Suprapubic skin (tissue), 4 donors: ENCODE results near the gene PRAME. TPM values are rescaled to one million over a fixed set of nuclear protein-coding genes. Genes with fewer than 3 reads are reported as not detected.
"Not testable (repeated sequence)": the region's sequence is repeated elsewhere in the genome, so short reads cannot be mapped to it uniquely, and the experiment has no call there.

Source experiments
- DNase-seq, 2 donors: peaks; one replicate each; pipeline ENCODE4 v3.0.0-alpha.2; 2019; ENCODE audit warnings: low spot score in 2 of 2
- H3K27ac ChIP-seq: fragments of 200-600 bp; sonication (generic); one replicate; pipeline ENCODE4 v1.5.1; 2019
- H3K27me3 ChIP-seq: fragments of 200-600 bp; sonication (generic); one replicate; pipeline ENCODE4 v1.5.1; 2019
- H3K36me3 ChIP-seq: fragments of 200-600 bp; sonication (generic); one replicate; pipeline ENCODE4 v1.5.1; 2019
- H3K4me1 ChIP-seq: fragments of 200-600 bp; sonication (generic); one replicate; pipeline ENCODE4 v1.5.1; 2019
- H3K4me3 ChIP-seq: fragments of 200-600 bp; sonication (generic); one replicate; pipeline ENCODE4 v1.5.1; 2019; ENCODE audit warnings: mild to moderate bottlenecking
- H3K9me3 ChIP-seq: fragments of 200-600 bp; sonication (generic); one replicate; pipeline ENCODE4 v1.5.1; 2019
- CTCF ChIP-seq, 2 donors: fragments of 200-600 bp in 1 of 2; fragments of 450-650 bp in 1 of 2; sonication (generic) in 1 of 2; IDR thresholded peaks; one replicate each; pipeline ENCODE4 v1.5.1; 2016 to 2019; ENCODE audit warnings: antibody characterized with exemption in 2 of 2, mild to moderate bottlenecking in 1 of 2, moderate library complexity in 1 of 2
- EP300 ChIP-seq: sonication (generic); formaldehyde crosslinking; IDR thresholded peaks from one replicate; pipeline ENCODE4 v1.6.1; 2017; ENCODE audit warnings: antibody characterized with exemption
- POLR2A ChIP-seq, 2 donors: fragments of 450-650 bp; IDR thresholded peaks; one replicate each; pipeline ENCODE4 v1.6.1; 2017; ENCODE audit warnings: antibody characterized with exemption in 2 of 2, mild to moderate bottlenecking in 2 of 2, moderate library complexity in 2 of 2
- POLR2AphosphoS5 ChIP-seq, 3 donors: sonication (generic); formaldehyde crosslinking; IDR thresholded peaks; one replicate each; pipeline ENCODE4 v1.6.1; 2017; ENCODE audit warnings: antibody characterized with exemption in 3 of 3
- WGBS: methylation state at CpG from one replicate; pipeline ENCODE4 v1.1.5; 2018; 5-methylcytosine and 5-hydroxymethylcytosine counted together
- total RNA-seq, 4 donors: library from RNA; depleted of rRNA; stranded (reverse); fragments of >200 nt; gene quantifications; one replicate each; pipeline ENCODE4 v1.1.0, GENCODE V29; 2016

Gene PRAME
- total RNA-seq, 4 donors from 2014 or later = not detected

GRCh38 chr22:22584722-22585121, 25.7 kb upstream of the PRAME start:
- no peak for DNase-seq
- Histone ChIP-seq H3K27ac (no peak overlapping the region), H3K9me3 (no peaks in the 10 kb centered on the region), H3K4me1 (no peaks in the 10 kb centered on the region), H3K27me3 (peaks cover 46% of the 10 kb centered on the region), H3K36me3 (no peaks in the 10 kb centered on the region), H3K4me3 (no peak overlapping the region)
- TF ChIP-seq EP300 = no peak
- no peak for TF ChIP-seq CTCF (IDR thresholded peaks at IDR 0.05)
- TF ChIP-seq POLR2AphosphoS5 (IDR thresholded peaks at IDR 0.05) = no peak
- no peak for TF ChIP-seq POLR2A (IDR thresholded peaks at IDR 0.05)
- 66% methylated on average over 3 of the region's 3 CpGs for WGBS

DNA sequence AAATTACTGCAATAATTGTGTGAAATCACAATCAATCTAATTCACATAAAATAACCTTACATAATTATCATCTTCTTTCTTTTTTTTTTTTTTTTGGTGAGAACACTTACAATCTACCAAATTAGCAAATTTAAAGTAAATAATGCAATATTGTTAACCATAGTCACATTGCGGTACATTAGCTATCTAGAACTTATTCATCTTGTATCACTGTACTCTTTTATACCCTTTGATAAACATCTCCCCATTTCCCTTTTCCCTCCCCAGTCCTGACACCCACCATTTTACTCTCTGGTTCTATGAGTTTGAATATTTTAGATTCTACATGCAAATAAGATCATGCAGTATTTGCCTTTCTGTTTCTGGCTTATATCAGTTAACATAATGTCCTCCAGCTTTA, 24.0 kb upstream of the PRAME start:
- H3K4me3 ChIP-seq = no peak overlapping the region
- DNase-seq = no peak
- no peak for TF ChIP-seq POLR2A (IDR thresholded peaks at IDR 0.05)
- TF ChIP-seq EP300 = no peak
- no peak for TF ChIP-seq CTCF (IDR thresholded peaks at IDR 0.05)
- TF ChIP-seq POLR2AphosphoS5 (IDR thresholded peaks at IDR 0.05) = no peak
- no peak overlapping the region for H3K27ac ChIP-seq
- H3K9me3 ChIP-seq = no peaks in the 10 kb centered on the region
- H3K36me3 ChIP-seq = no peaks in the 10 kb centered on the region
- peaks cover 38% of the 10 kb centered on the region for H3K27me3 ChIP-seq
- WGBS = 90% methylated on average over 1 of the region's 1 CpG
- H3K4me1 ChIP-seq = no peaks in the 10 kb centered on the region

- not testable (repeated sequence) for H3K4me1 ChIP-seq, H3K4me3 ChIP-seq, H3K9me3 ChIP-seq, DNase-seq, H3K36me3 ChIP-seq, H3K27ac ChIP-seq
- WGBS = 65% methylated on average over 13 of the region's 13 CpGs
- H3K27me3 ChIP-seq = peaks cover 35% of the 10 kb centered on the region
Observed at GRCh38 chr22:22581524-22581923, 22.5 kb upstream of the PRAME start.

- Histone ChIP-seq H3K9me3 (no peaks in the 10 kb centered on the region), H3K4me1 (no peaks in the 10 kb centered on the region), H3K27me3 (peaks cover 26% of the 10 kb centered on the region), H3K36me3 (no peaks in the 10 kb centered on the region), H3K27ac (no peak overlapping the region), H3K4me3 (no peak overlapping the region)
- DNase-seq = no peak
- 92% methylated on average over 6 of the region's 7 CpGs for WGBS
- no peak for TF ChIP-seq EP300
- TF ChIP-seq CTCF (IDR thresholded peaks at IDR 0.05) = no peak
- no peak for TF ChIP-seq POLR2A (IDR thresholded peaks at IDR 0.05)
- TF ChIP-seq POLR2AphosphoS5 (IDR thresholded peaks at IDR 0.05) = no peak
Observed at GRCh38 chr22:22579869-22580604, 21.0 kb upstream of the PRAME start.

GRCh38 chr22:22578702-22579424, 19.8 kb upstream of the PRAME start:
- H3K4me3 ChIP-seq = no peak overlapping the region
- TF ChIP-seq POLR2A (IDR thresholded peaks at IDR 0.05) (no peak), EP300 (no peak), POLR2AphosphoS5 (IDR thresholded peaks at IDR 0.05) (no peak), CTCF (IDR thresholded peaks at IDR 0.05) (no peak)
- WGBS = 84% methylated on average over 9 of the region's 10 CpGs
- no peak overlapping the region for H3K27ac ChIP-seq
- no peaks in the 10 kb centered on the region for H3K4me1 ChIP-seq
- H3K27me3 ChIP-seq = peaks cover 18% of the 10 kb centered on the region
- no peaks in the 10 kb centered on the region for H3K36me3 ChIP-seq
- no peaks in the 10 kb centered on the region for H3K9me3 ChIP-seq
- DNase-seq = no peak
